Stimulated activated CD4-positive, alpha-beta T cell treated with anti-CD3 and anti-CD28 coated beads, Interleukin-2, amount 100 ng/mL, for 24 hours (primary cell): ENCODE measurements around the gene ZNF500.
"Not testable (repeated sequence)": the region's sequence is repeated elsewhere in the genome, so short reads cannot be mapped to it uniquely, and the experiment has no call there.

Experiments used
- DNase-seq, 2 donors: peaks; one replicate each; pipeline ENCODE4 v3.0.0-alpha.2; 2020

The ZNF500 gene

GRCh38 chr16:4738370-4738769 lies 28.6 kb downstream of the ZNF500 start:
- DNase-seq = not testable (repeated sequence)

- no peak for DNase-seq
Measured at GRCh38 chr16:4737545-4737944, 29.4 kb downstream of the ZNF500 start.

DNA sequence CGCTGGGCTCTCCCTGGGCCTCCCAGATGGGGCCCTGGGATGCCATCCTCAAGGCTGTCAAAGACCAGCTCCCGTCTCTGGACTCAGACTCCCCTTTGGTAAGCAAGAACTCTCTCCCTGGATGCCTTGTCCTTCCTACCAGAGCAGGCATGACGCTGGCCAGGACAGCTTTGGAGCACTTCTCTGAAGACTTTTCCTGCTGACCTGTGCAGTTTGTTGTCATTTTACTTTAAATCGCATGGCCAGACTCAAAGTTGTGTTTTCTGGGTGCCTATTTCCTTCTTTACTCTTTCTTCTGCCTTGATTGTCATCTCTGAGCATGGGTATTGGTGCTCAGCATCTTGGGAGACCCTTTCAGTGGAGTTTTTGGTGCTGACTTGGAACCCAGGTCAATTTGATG lies 30.4 kb downstream of the ZNF500 start:
- DNase-seq = no peak

- peak; percentile 92 to 94 for DNase-seq
Measured at GRCh38 chr16:4734730-4735535, 32.0 kb downstream of the ZNF500 start.

- DNase-seq = peak; percentile 80 to 82
Measured at GRCh38 chr16:4734063-4734729, 32.8 kb downstream of the ZNF500 start, which contains the start of the genes ANKS3 and DNAAF8. Gene ANKS3 (minus strand): TSS chr16:4734271. CDS start chr16:4730149, 4,122 bp downstream. Gene DNAAF8 (plus strand): TSS chr16:4734537. CDS start chr16:4736515, 1,978 bp downstream.

DNA sequence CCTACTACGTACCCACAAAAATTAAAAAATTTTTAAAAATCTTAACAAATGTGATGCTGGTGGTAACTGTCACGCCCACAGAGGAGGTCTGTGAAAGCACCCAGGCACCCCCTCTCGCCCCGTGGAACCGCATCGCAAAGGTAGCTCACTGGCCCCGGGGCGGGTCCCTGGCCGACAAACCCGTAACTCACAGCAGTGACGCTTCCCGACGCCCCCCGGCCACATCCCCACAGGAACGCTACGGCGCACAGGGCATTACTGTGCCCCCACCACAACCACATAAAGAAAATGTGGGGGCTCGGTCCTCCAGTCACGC lies 33.3 kb downstream of the ZNF500 start:
- peak; percentile 40 to 45 for DNase-seq

DNA sequence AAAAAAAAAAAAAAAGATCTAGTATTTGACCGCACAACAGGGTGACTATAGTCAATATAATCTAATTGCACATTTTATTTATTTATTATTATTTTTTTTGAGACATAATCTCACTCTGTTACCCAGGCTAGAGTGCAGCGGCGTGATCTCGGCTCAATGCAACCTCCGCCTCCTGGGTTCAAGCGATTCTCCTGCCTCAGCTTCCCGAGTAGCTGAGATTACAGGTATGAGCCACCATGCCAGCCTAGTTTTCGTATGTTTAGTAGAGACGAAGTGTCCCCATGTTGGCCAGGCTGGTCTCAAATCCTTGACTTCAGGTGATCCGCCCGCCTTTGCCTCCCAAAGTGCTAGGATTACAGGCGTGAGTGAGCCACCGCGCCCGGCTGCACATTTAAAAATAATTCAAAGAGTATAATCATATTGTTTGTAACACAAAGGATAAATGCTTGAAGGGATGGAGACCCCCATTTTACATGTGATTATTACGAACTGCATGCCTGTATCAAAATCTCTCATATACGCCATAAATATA lies 33.7 kb downstream of the ZNF500 start:
- no peak for DNase-seq

DNA sequence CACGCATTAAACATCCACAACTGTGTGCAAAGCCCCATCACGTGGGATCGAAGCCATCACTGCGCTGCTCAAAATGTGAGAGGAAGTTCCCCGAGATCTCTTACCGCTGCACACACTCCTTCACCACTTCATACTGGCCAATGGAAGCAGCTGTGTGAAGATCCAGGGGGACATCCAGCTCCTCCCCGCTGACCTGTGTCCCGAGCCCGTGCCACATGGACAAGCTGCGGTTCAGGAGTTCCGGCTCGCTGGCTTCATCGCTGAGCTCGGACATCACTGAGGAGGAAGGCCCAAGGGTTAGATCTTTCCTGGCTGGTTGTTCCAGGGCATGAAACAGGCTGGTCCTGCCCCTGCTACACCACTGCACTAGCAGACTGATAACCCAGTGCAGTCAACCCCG lies 37.1 kb downstream of the ZNF500 start:
- no peak for DNase-seq

GRCh38 chr16:4728676-4729075 lies 38.3 kb downstream of the ZNF500 start:
- DNase-seq = no peak

GRCh38 chr16:4726616-4727015 lies 40.3 kb downstream of the ZNF500 start:
- no peak for DNase-seq

GRCh38 chr16:4724661-4725270 lies 42.2 kb downstream of the ZNF500 start:
- DNase-seq = no peak

DNA sequence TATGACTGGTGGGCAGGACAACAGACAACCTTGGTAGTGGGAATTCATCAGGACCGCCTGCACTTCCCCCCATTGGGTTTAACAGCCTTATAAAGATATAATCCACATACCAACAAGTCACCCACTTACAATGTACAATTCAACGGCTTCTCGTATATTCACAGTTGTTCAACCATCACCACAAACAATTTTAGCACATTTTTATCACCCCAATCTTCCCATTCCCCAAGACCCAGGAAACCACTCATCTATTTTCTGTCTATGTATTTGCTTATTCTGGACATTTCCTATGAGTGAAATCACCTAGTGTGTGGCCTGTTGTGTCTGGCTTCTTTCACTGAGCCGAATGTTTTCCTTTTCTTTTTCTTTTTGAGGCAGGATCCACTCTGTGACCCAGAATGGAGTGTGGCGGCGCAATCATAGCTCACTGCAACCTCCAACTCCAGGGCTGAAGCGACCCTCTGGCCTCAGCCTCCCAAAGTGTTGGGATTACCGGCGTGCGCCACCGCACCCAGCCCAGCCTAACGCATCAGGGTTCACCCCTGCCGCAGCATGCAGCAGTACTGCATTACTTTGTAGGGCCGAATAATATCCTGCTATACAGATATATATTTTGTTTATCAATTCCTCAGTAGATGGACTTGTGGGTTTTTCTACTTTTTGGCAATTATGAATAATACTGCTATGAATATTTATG lies 43.7 kb downstream of the ZNF500 start:
- no peak for DNase-seq

DNA sequence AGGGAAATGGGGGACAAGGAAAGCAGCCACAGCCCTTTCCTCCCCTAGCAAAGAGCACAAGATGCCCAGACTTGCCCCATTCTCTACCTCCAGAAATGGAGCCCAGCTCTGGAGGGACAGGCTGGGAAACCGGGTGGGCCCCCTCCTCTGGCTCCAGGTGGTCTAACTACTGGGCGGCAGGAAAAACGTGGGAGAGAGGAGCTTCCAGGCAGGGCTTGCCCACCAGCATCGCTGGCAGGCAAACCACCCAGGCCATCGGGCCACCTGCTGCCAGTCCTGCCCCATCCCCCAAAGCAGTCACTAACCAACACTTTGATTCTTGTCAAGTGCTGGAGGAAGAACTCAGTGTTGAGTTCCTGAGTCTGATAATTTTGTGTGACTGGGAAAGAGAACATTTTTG lies 48.5 kb downstream of the ZNF500 start:
- no peak for DNase-seq

DNA sequence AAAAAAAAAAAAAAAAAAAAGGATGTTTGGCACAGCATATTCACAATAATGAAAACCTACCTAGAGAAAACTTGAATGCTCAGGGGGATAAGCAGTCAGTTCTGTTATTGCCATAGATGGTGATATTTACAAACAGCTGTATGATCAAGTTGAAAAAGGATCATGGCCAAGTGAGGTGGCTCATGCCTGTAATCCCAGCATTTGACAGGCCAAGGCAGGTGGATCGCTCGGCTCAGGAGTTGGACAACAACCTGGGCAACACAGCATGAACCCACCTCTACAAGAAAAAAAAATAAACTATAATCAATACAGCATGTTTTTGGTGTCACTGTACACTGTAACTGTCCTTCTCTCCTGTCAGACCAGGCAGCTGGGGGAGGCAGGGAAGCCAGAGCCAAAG lies 52.0 kb downstream of the ZNF500 start:
- DNase-seq = no peak

DNA sequence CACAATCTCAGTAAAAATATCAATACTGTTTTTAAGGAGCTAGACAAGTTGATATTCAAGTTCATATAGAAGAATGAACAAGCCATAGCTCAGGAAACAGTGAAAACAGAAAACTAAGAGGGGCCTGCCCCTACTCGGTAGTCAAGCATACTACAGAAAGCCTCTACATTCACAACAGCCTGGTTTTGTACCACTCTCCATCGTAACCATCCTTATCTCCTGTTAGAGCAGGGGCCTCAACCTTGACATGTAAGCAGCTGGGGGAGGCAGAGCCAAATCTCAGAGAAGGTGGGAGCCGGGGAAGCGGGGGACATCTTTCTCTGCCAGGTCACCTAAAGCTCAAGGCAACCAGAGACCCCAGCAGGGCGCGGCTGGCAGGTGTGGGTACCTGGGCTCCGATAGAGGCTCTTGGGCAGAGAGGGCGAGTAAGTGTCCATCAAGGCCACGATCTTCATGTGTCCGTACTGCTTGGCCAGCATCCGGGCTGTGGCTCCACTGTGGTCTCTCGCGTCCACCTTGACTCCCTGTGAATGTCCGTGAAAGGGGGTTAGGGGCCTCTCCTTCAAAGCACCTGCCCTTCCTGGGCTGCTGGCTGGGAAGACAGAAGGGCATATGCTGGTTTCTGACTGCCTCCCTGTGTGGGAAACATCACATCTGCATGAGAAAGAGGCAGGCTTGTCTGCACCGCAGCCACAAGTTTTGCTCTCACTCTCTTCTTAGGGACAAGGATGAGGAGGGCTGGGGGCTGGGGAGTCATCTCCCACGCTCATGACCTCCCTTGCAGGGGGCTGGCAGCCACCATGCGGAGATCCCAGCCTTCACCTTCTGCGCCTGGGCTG lies 53.1 kb downstream of the ZNF500 start:
- DNase-seq = no peak

DNA sequence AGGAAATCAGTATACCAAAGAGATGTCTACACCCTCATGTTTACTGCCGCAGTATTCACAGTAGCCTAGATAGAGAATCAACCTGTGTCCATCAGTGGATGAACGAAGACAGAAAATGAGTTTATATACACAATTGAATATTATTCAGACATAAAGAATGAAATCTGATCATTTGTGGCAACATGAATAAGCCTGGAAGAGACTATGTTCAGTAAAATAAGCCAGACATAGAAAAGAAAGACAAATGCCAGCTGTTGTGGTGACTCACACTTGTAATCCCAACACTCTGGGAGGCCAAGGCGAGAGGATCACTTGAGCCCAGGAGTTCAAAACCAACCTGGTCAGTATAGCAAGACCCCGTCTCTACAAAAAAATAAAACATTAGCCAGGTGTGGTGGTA lies 57.5 kb downstream of the ZNF500 start:
- no peak for DNase-seq

DNA sequence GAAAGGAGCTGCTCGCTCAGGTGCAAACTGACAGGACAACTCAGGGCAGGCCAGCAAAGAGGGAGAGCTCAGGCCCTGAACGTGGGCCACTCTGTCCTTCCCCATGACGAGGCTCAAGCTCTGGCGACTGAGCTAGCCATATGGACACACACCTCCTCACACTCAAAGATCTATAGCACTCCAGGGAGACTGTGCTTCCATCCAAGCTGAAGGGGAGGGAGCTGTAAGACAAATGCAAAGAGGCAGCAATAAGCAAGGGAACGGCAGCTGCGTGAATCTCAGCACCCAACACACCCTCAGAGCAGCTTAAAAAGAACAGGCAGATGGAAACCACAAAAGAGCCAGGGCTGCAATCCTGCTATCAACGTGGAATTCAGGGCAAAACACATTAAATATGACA lies 60.1 kb downstream of the ZNF500 start:
- no peak for DNase-seq

GRCh38 chr16:4704913-4705312 lies 62.0 kb downstream of the ZNF500 start:
- no peak for DNase-seq

- DNase-seq = no peak
Measured at GRCh38 chr16:4704491-4704890, 62.5 kb downstream of the ZNF500 start.

- no peak for DNase-seq
Measured at GRCh38 chr16:4703906-4704305, 63.1 kb downstream of the ZNF500 start.

GRCh38 chr16:4702466-4702808 lies 64.5 kb downstream of the ZNF500 start:
- no peak for DNase-seq

GRCh38 chr16:4701791-4702465 lies 65.0 kb downstream of the ZNF500 start:
- DNase-seq = no peak
